GM12873 (cell line): ENCODE measurements around the gene AKAP4.

Experiments
- TF ChIP-seq, protein P1 (sequence below): IDR thresholded peaks from 2 replicates; pipeline ENCODE4 v1.5.1; 2012; ENCODE audit warnings: low read depth, mild to moderate bottlenecking, moderate library complexity, low read length, control low read depth; ENCODE audit not compliant: insufficient read depth; ENCODE audit errors: missing control alignments

AKAP4 gene

GRCh38 chrX:50183891-50184290, 16.9 kb downstream of the AKAP4 start:
- TF ChIP-seq, protein P1, sequence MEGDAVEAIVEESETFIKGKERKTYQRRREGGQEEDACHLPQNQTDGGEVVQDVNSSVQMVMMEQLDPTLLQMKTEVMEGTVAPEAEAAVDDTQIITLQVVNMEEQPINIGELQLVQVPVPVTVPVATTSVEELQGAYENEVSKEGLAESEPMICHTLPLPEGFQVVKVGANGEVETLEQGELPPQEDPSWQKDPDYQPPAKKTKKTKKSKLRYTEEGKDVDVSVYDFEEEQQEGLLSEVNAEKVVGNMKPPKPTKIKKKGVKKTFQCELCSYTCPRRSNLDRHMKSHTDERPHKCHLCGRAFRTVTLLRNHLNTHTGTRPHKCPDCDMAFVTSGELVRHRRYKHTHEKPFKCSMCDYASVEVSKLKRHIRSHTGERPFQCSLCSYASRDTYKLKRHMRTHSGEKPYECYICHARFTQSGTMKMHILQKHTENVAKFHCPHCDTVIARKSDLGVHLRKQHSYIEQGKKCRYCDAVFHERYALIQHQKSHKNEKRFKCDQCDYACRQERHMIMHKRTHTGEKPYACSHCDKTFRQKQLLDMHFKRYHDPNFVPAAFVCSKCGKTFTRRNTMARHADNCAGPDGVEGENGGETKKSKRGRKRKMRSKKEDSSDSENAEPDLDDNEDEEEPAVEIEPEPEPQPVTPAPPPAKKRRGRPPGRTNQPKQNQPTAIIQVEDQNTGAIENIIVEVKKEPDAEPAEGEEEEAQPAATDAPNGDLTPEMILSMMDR = no peak

DNA sequence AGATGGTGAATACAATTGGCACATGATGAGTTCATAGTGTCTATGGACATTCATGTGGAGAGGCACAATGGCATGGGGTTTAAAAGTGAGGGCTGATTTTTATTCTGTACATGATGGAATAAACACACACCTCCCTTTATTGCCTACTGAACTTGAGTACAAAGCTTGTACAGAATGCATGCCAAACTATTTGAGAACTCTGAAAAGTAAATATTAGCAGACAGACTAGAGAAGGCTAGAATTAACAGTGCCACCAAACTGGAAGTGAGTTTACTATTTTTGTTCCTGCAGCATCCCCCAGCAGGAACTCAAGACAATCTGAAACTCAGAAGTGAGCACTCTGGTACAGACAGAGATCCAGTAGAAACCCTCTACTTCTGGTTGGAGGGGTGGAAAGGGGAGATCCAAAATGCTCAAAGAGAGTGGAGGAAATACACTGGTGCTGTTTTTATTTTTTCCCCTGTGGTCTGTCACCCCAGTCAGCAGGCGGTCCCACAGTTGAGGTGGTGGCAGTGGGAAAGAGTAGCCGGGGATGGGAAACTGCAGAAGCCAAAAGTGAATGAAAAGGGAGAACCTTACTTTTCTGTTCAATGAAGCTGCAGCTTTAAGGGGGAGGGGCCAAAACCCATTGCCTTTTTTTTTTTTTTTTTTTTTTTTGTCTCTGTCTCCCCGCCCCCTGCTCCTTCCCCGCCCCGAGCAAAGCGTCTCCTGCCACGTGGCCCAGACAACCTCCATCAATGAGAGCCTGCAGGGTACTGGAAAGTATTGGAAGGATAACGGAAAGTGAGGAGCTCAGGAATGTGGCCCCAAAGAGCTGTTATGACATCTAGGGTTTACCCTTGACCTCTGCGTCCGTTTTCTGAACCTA, 20.5 kb downstream of the AKAP4 start:
- TF ChIP-seq, protein P1 = no peak

DNA sequence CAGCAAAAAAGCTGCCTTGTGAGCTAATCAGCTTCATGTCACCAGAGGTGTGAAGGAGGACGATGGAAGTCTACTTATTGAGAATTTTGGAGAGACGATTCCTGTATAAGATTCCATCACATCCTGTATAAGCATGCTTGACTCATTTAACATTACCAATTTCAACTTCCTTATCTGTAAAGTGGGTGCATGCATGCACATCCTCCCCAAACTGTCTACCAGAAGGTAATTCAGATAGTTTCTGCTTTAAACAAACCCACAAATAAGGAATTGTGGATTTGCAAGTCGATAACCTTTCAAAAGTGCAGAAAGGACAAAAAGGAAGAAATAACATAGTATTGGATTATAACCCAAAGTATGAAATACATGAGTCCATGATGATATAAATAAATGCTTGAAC, 31.1 kb downstream of the AKAP4 start:
- TF ChIP-seq, protein P1 = no peak

GRCh38 chrX:50168241-50168687, 32.5 kb downstream of the AKAP4 start:
- TF ChIP-seq, protein P1 = no peak

- TF ChIP-seq, protein P1 = no peak
Observed at GRCh38 chrX:50167366-50167765, 33.4 kb downstream of the AKAP4 start.

DNA sequence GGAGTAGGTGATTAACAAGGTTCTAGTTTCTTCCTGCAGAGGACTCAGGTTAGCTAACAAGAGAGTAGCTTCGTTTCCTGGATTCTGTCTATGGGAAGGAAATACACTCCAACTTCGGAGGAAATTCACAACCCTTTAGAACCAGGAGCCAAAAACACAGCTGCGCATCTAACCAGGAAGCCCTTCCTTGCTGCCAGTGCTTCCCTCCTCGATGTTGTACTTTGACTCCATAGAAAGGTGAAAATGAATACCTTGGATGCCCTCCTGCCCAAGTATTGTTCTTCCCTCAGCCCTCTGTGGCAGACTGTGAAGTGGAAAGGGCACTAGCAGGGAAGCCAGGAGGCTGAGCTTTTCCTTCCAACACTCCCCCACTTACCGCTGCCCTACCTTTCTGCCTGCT, 35.1 kb downstream of the AKAP4 start:
- TF ChIP-seq, protein P1 = no peak

- TF ChIP-seq, protein P1 = no peak
Observed at GRCh38 chrX:50161127-50161526, 39.7 kb downstream of the AKAP4 start.
